Epithelial cell of proximal tubule (primary cell): ENCODE data around the gene MAD1L1. TPM values are rescaled to one million over a fixed set of nuclear protein-coding genes. Genes with fewer than 3 reads are reported as not detected.

Experiments
- DNase-seq: peaks from one replicate; pipeline ENCODE4 v3.0.0-alpha.2; 2011; ENCODE audit warnings: low read depth
- H3K4me3 ChIP-seq: 2 replicates; pipeline ENCODE4 v1.5.1; 2011; ENCODE audit warnings: low read depth, mild to moderate bottlenecking, low read length
- CTCF ChIP-seq: conservative IDR thresholded peaks from 2 replicates; pipeline ENCODE4 v1.5.1; 2012; ENCODE audit warnings: low read depth, mild to moderate bottlenecking, low read length
- total RNA-seq: library from RNA; depleted of rRNA; stranded (reverse); fragments of >200 nt; gene quantifications from 2 replicates; pipeline ENCODE4 v1.2.3, GENCODE V29; 2015

Gene MAD1L1
- total RNA-seq, 1 donor from 2014 or later = 83.4 TPM

GRCh38 chr7:2046581-2047565 is 185.9 kb downstream of the MAD1L1 start:
- H3K4me3 ChIP-seq = no peak overlapping the region
- DNase-seq = no peak
- TF ChIP-seq CTCF = no peak

GRCh38 chr7:2045559-2046405 is 187.0 kb downstream of the MAD1L1 start:
- no peak overlapping the region for H3K4me3 ChIP-seq
- no peak for TF ChIP-seq CTCF
- DNase-seq = no peak

DNA sequence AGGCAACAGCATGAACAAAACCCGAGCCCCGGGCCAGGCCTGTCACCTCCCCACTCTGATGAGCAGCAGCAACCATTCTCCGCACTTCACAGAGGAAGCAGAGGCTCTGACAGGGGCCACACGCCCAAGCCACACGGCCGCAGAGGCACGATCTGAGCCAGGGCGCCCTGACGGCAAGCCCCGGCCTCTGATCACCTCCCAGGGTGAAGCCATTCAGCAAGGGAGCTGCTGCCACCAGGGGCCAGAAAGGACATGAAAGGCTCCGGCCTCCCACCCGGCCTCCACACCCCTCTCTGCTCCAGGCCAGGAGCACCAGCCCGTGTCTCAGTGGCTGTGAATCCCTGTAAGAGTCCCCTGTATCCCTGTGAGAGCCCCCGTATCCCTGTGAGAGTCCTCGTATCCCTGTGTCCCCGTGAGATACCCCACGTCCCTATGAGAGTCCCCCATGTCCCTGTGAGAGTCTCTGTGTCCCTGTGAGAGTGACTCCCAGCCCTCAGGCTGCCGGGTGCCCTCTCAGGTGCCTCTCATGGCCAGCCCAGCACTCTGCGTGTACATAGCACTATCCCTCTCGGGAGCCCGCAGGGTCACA is 187.8 kb downstream of the MAD1L1 start:
- no peak for TF ChIP-seq CTCF
- DNase-seq = no peak

GRCh38 chr7:2044311-2044882 is 188.3 kb downstream of the MAD1L1 start:
- DNase-seq = no peak
- no peak overlapping the region for H3K4me3 ChIP-seq
- TF ChIP-seq CTCF = no peak

More for the DNA sequence above, 187.8 kb downstream of the MAD1L1 start:
- no peak overlapping the region for H3K4me3 ChIP-seq

DNA sequence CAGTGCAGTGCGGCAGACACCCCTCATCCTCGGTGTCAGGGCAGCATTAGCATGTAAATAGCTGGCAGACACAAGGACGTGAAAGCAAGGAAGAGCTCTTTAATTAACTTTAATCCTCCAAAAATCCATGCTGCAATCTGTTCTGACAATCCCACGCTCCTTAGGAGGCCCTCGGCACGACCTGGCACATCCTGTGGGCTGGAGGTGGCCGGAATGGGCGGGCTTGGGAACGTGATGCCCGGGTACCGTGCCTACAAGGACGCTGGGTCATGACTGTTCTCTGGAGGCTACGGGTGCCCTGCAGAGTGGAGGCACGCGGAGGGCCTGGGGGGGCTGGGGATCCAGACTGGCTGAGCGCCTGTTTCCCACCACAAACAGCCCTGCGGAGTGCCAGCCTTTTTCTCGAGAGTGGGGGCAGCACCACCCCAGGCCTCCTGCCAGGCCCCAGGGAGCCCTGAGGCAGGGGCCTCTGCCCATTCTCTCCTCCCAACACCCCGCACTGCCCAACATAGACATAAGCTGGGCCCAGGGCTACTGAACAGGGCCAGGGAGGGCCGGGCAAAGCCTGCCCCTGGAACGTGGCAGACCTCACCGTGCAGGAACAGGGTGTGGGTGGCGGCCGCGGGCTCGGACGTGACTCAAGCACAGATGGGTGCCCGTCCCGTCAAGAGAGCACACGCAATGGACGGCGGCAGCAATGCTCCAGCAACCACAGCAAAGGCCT is 189.3 kb downstream of the MAD1L1 start:
- no peak overlapping the region for H3K4me3 ChIP-seq
- TF ChIP-seq CTCF = no peak
- no peak for DNase-seq

- TF ChIP-seq CTCF = no peak
- H3K4me3 ChIP-seq = no peak overlapping the region
- no peak for DNase-seq
Measured at GRCh38 chr7:2042650-2043049, 190.1 kb downstream of the MAD1L1 start.
